Measurements from ENCODE around the gene CEP72. TPM values are rescaled to one million over a fixed set of nuclear protein-coding genes. Genes with fewer than 3 reads are reported as not detected.

CEP72 gene
- total RNA-seq, 1 experiment from 2014 or later: 24.8 TPM

DNA sequence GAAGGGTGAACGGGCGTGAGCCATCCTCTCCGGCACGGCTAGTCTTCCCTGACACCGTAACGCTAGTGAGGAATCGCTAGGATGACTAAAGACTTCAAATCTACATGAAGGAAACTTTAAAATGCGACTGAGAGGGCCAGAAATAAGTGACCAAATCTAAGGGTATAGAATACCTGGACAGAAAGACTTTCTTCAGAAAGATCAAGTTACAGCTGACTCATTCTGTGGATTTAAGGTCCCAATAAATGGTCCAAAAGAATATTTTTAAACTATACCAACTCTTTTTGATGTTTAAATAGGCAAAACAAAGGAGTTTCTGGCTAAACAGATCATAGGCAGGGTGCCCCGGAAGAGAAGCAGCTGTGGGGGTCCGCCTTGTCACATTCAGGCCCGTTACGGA, 38.9 kb upstream of the CEP72 start:
- no CpG with 5 or more reads among the region's 12 CpGs for WGBS (ENCODE audit: extremely low coverage, insufficient read length, low lambda C conversion rate)
- Mint-ChIP-seq H3K27me3 (ENCODE audit: low read depth) (peaks cover 48% of the 10 kb centered on the region), H3K27ac (no peak overlapping the region), H3K4me3 (no peak overlapping the region), H3K9me3 (peaks cover 17 to 19% of the 10 kb centered on the region in 2 experiments), H3K36me3 (ENCODE audit: insufficient read depth in 1 of 3, low read depth in 3 of 3) (peaks cover 0 to 14% (median 0%) of the 10 kb centered on the region in 3 experiments; a peak in 2 of 7 replicates), H3K4me1 (peaks cover 4 to 12% of the 10 kb centered on the region in 2 experiments)
- Histone ChIP-seq H3K27ac (ENCODE audit: insufficient read length, low read depth, low read length) (no peak overlapping the region), H4K20me1 (ENCODE audit: control insufficient read depth, insufficient read depth, insufficient read length) (no peaks in the 10 kb centered on the region), H3T11ph (ENCODE audit: low read length) (no peak overlapping the region), H2BK12ac (ENCODE audit: insufficient read length, low read depth, low read length) (no peak overlapping the region), H3K9ac (ENCODE audit: extremely low read depth, insufficient read length, low read length) (no peak overlapping the region), H3K4ac (ENCODE audit: low read depth, low read length) (no peak overlapping the region), H3K27me3 (ENCODE audit: insufficient read depth, low read length) (no peaks in the 10 kb centered on the region), H2BK5ac (ENCODE audit: insufficient read length, low read length) (no peak overlapping the region), H3K56ac (ENCODE audit: insufficient read length, low read depth, low read length) (no peak overlapping the region), H2BK20ac (ENCODE audit: low read depth, low read length, poor library complexity, severe bottlenecking) (no peak overlapping the region), H3K4me1 (ENCODE audit: insufficient read depth, low read length) (no peaks in the 10 kb centered on the region), H3K23ac (ENCODE audit: insufficient read length, low read depth, low read length) (no peak overlapping the region), H4K8ac (replicated peaks; ENCODE audit: insufficient read length, low read depth, low read length) (no peak overlapping the region), H4K91ac (ENCODE audit: insufficient read length, low read depth, low read length) (no peak overlapping the region), H3K79me2 (ENCODE audit: insufficient read depth, low read length) (no peaks in the 10 kb centered on the region), H2BK15ac (ENCODE audit: low read depth, low read length) (no peak overlapping the region), H2AFZ (ENCODE audit: low read length) (no peak overlapping the region), H3K9me3 (ENCODE audit: control insufficient read depth, low read depth, low read length) (peaks cover 4% of the 10 kb centered on the region), H2AK5ac (ENCODE audit: insufficient read length, low read length) (no peak overlapping the region), H3K14ac (ENCODE audit: insufficient read depth, low read length) (no peak overlapping the region), H3K4me2 (ENCODE audit: insufficient read depth, insufficient read length, low read length) (no peak overlapping the region), H2BK120ac (ENCODE audit: low read depth, low read length, poor library complexity, severe bottlenecking) (no peak overlapping the region), H3K79me1 (ENCODE audit: insufficient read depth, low read depth, low read length, poor library complexity, severe bottlenecking) (no peaks in the 10 kb centered on the region), H3K18ac (ENCODE audit: insufficient read length, low read depth, low read length) (no peak overlapping the region), H3K23me2 (ENCODE audit: insufficient read length, low read depth, low read length, poor library complexity, severe bottlenecking) (no peaks in the 10 kb centered on the region), H4K5ac (ENCODE audit: insufficient read length, low read depth, low read length) (no peak overlapping the region)
- TF ChIP-seq, protein P1, sequence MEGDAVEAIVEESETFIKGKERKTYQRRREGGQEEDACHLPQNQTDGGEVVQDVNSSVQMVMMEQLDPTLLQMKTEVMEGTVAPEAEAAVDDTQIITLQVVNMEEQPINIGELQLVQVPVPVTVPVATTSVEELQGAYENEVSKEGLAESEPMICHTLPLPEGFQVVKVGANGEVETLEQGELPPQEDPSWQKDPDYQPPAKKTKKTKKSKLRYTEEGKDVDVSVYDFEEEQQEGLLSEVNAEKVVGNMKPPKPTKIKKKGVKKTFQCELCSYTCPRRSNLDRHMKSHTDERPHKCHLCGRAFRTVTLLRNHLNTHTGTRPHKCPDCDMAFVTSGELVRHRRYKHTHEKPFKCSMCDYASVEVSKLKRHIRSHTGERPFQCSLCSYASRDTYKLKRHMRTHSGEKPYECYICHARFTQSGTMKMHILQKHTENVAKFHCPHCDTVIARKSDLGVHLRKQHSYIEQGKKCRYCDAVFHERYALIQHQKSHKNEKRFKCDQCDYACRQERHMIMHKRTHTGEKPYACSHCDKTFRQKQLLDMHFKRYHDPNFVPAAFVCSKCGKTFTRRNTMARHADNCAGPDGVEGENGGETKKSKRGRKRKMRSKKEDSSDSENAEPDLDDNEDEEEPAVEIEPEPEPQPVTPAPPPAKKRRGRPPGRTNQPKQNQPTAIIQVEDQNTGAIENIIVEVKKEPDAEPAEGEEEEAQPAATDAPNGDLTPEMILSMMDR (conservative IDR thresholded peaks at IDR 0.05): no peak
- DNase-seq: peak; percentile 12

Measured in H9 (cell line).